Measurements from ENCODE around the gene FFAR3. TPM values are rescaled to one million over a fixed set of nuclear protein-coding genes. Genes with fewer than 3 reads are reported as not detected.

The FFAR3 gene, protein sequence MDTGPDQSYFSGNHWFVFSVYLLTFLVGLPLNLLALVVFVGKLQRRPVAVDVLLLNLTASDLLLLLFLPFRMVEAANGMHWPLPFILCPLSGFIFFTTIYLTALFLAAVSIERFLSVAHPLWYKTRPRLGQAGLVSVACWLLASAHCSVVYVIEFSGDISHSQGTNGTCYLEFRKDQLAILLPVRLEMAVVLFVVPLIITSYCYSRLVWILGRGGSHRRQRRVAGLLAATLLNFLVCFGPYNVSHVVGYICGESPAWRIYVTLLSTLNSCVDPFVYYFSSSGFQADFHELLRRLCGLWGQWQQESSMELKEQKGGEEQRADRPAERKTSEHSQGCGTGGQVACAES
- total RNA-seq (0.33 TPM), polyA plus RNA-seq (0.41 TPM)
- long read RNA-seq, donor 1: 0 reads
- long read RNA-seq, donor 2: 0 reads
- long read RNA-seq, donor 3: 0 reads
- long read RNA-seq, donor 4: 0 reads
- long read RNA-seq, donor 5, partial matches to known transcripts: 0 of 1 reads
- long read RNA-seq, donor 5, other reads (novel, unspliced or antisense): 0 of 1 reads
- long read RNA-seq, donor 6: 0 reads
- long read RNA-seq, donor 7, partial matches to known transcripts: 0 of 1 reads
- long read RNA-seq, donor 7, other reads (novel, unspliced or antisense): 0 of 1 reads
- long read RNA-seq, donor 8: 0 reads
- long read RNA-seq, donor 9: 0 reads
- long read RNA-seq, donor 10, partial matches to known transcripts: 0 of 2 reads
- long read RNA-seq, donor 10, other reads (novel, unspliced or antisense): 0 of 2 reads

DNA sequence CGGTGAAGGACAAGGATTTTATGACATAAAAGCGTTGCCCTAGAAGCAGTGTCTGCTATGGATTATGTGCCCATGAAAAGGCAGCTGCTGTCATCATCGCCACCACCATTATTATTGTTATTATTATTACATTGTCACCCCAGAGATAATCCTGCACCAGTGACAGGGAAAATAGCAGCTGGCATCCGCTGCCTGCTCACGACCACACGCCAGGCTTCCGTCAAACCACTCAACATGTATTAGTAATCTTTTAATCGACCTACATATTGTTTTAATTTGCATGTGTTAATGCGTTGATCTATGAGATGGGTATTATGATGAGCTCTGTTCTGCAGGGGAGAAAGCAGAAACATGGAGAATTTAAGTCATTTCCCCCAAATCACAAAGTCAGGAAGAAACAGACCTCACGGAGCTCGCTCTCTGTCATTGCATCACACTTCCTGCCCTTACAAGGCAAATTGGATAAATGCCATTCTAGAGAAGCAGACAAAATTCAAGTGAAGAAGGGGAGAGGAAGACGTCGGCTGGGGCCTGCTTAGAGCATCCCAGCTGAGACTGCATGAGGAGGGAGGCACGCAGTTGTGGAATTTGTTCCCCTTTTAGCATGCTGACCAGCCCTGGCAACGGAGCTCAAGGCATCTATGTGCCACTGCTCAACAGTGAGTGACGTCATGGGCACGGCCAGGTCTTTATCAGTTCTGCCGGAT, at the start of gene FFAR3:
Gene FFAR3, plus strand, starts transcription at position 594 of the 707 bp plus-strand sequence. CDS start 431 bp downstream, outside the sequence.
- Histone ChIP-seq H3K27me3 (ENCODE audit: control insufficient read depth in 2 of 2, insufficient read depth in 1 of 2, low read length in 1 of 2) (peaks cover 0 to 4% of the 10 kb centered on the region in 2 donors), H3K36me3 (ENCODE audit: control insufficient read depth in 2 of 2, insufficient read depth in 2 of 2, low read length in 1 of 2) (no peaks in the 10 kb centered on the region), H3K4me1 (ENCODE audit: control insufficient read depth in 2 of 2, insufficient read depth in 2 of 2, low read length in 2 of 2) (no peaks in the 10 kb centered on the region), H3K4me3 (ENCODE audit: low read length in 2 of 2) (no peak within 1 kb of the TSS), H3K9me3 (ENCODE audit: control insufficient read depth in 2 of 2, insufficient read depth in 1 of 2, low read length in 1 of 2) (no peaks in the 10 kb centered on the region), H3K27ac (ENCODE audit: low read depth in 1 of 2, low read length in 1 of 2) (no peak within 1 kb of the TSS)
- DNase-seq (ENCODE audit: low read depth in 6 of 9, low spot score in 9 of 9): peak in 1 of 9 donors; percentile 23
- 57% methylated on average over 18 of the region's 18 CpGs for WGBS

DNA sequence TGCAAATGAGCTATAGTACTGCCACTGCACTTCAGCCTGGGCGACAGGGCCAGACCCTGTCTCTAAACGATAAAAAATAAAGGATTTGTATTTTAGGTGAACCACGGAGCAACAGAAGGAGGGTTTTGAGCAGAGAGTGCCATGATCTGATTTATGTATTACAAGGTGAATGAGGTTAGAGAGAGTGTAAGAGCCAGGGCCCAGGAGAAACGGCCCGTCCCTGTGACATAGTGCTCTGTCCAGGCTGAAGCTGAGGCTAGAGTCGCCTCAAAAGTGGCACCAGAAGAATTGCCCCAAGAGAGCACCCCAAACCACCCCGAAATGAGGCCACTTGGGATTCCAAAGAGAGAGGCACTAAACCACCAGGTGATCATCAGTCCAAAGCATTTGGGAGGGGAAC, 49.4 kb upstream of the FFAR3 start:
- Histone ChIP-seq H3K36me3 (ENCODE audit: control insufficient read depth in 2 of 2, insufficient read depth in 2 of 2, low read length in 1 of 2) (no peaks in the 10 kb centered on the region), H3K27ac (ENCODE audit: low read depth in 1 of 2, low read length in 1 of 2) (no peak overlapping the region), H3K4me3 (ENCODE audit: low read length in 2 of 2) (no peak overlapping the region), H3K4me1 (ENCODE audit: control insufficient read depth in 2 of 2, insufficient read depth in 2 of 2, low read length in 2 of 2) (peaks cover 4 to 11% of the 10 kb centered on the region in 2 donors), H3K9me3 (ENCODE audit: control insufficient read depth in 2 of 2, insufficient read depth in 1 of 2, low read length in 1 of 2) (no peaks in the 10 kb centered on the region), H3K27me3 (ENCODE audit: control insufficient read depth in 2 of 2, insufficient read depth in 1 of 2, low read length in 1 of 2) (no peaks in the 10 kb centered on the region)
- no peak for DNase-seq (ENCODE audit: low read depth in 6 of 9, low spot score in 9 of 9)
- 94% methylated on average over 7 of the region's 7 CpGs for WGBS

DNA sequence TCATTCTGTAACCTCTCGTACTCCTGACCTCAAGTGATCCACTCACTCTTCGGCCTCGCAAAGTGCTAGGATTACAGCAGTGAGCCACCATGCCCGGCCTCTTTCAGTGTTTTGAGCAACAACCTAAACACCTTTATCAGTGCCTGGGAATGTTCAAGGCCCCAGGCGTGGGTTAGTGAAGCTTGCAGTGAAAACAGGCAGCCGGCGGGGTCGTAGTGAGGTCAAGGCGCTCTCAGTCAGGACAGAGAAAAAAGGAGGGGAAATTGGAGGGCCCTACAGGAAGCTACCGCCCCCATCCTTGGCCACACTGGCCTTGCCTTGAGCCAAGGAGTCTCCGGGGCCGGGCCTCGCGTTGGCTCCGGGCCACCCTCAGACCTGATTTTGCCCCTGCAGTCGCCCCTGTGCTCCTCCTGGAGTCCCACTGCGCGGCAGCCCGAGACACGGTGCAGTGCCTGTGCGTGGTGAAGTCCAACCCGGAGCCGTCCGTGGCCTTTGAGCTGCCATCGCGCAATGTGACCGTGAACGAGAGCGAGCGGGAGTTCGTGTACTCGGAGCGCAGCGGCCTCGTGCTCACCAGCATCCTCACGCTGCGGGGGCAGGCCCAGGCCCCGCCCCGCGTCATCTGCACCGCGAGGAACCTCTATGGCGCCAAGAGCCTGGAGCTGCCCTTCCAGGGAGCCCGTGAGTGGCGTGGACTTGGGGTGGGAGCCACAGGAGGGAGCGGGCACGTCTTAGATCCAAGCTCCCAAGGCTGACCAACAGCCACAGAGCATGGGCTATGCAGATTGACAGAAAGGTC, 48.6 kb upstream of the FFAR3 start:
- no peaks in the 10 kb centered on the region for H3K9me3 ChIP-seq (ENCODE audit: control insufficient read depth in 2 of 2, insufficient read depth in 1 of 2, low read length in 1 of 2)
- H3K27me3 ChIP-seq (ENCODE audit: control insufficient read depth in 2 of 2, insufficient read depth in 1 of 2, low read length in 1 of 2): no peaks in the 10 kb centered on the region
- H3K36me3 ChIP-seq (ENCODE audit: control insufficient read depth in 2 of 2, insufficient read depth in 2 of 2, low read length in 1 of 2): no peaks in the 10 kb centered on the region
- 93% methylated on average over 47 of the region's 47 CpGs for WGBS
- no peak overlapping the region for H3K27ac ChIP-seq (ENCODE audit: low read depth in 1 of 2, low read length in 1 of 2)
- peaks cover 4 to 11% of the 10 kb centered on the region in 2 donors for H3K4me1 ChIP-seq (ENCODE audit: control insufficient read depth in 2 of 2, insufficient read depth in 2 of 2, low read length in 2 of 2)
- DNase-seq (ENCODE audit: low read depth in 6 of 9, low spot score in 9 of 9): no peak
- H3K4me3 ChIP-seq (ENCODE audit: low read length in 2 of 2): no peak overlapping the region

DNA sequence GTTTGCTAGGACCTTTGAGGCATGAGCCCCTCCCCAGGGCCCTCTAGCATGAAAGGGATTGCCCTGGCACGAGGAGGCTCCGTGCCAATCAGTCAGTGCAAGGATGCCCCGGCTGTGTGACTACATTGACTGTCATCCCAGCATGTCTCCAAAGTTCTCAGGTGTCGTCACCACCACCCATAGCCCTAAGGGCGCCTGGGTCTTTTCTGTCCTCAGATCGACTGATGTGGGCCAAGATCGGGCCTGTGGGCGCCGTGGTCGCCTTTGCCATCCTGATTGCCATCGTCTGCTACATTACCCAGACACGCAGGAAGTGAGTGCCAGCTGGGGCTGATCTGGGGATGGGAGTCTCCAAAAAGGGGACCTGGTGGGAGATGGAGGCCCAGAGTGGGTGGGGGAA, 47.9 kb upstream of the FFAR3 start:
- Histone ChIP-seq H3K27ac (ENCODE audit: low read depth in 1 of 2, low read length in 1 of 2) (no peak overlapping the region), H3K27me3 (ENCODE audit: control insufficient read depth in 2 of 2, insufficient read depth in 1 of 2, low read length in 1 of 2) (no peaks in the 10 kb centered on the region), H3K36me3 (ENCODE audit: control insufficient read depth in 2 of 2, insufficient read depth in 2 of 2, low read length in 1 of 2) (no peaks in the 10 kb centered on the region), H3K9me3 (ENCODE audit: control insufficient read depth in 2 of 2, insufficient read depth in 1 of 2, low read length in 1 of 2) (no peaks in the 10 kb centered on the region), H3K4me1 (ENCODE audit: control insufficient read depth in 2 of 2, insufficient read depth in 2 of 2, low read length in 2 of 2) (peaks cover 4 to 11% of the 10 kb centered on the region in 2 donors), H3K4me3 (ENCODE audit: low read length in 2 of 2) (no peak overlapping the region)
- 21% methylated on average over 12 of the region's 12 CpGs for WGBS
- DNase-seq (ENCODE audit: low read depth in 6 of 9, low spot score in 9 of 9): no peak

DNA sequence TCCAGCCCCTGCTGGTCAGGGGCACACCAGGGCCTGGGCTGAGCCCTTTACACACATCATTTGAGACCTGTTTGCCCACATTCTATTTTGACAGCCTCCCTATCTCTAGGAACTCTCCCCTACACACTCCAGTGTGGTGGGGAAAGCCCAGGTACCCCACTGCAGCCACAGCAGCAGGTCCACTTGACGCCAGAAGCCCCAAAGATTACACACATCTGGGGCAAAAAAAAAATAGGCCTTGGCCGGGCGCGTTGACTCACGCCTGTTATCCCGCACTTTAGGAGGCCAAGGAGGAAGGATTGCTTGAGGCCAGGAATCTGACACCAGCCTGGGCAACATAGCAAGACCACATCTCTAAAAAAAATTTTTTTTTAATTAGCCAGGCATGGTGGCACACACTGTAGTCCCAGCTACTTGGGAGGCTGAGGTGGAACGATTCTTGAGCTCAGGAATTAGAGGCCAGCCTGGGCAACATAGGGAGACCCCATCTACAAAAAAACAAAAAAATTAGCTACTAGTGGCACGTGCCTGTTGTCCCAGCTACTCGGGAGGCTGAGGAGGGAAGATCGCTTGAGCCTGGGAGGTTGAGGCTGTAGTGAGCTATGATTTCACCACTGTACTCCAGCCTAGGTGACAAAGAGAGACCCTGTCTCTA, 47.3 kb upstream of the FFAR3 start:
- Histone ChIP-seq H3K27ac (ENCODE audit: low read depth in 1 of 2, low read length in 1 of 2) (no peak overlapping the region), H3K36me3 (ENCODE audit: control insufficient read depth in 2 of 2, insufficient read depth in 2 of 2, low read length in 1 of 2) (no peaks in the 10 kb centered on the region), H3K4me1 (ENCODE audit: control insufficient read depth in 2 of 2, insufficient read depth in 2 of 2, low read length in 2 of 2) (peaks cover 4 to 11% of the 10 kb centered on the region in 2 donors), H3K4me3 (ENCODE audit: low read length in 2 of 2) (no peak overlapping the region), H3K9me3 (ENCODE audit: control insufficient read depth in 2 of 2, insufficient read depth in 1 of 2, low read length in 1 of 2) (no peaks in the 10 kb centered on the region), H3K27me3 (ENCODE audit: control insufficient read depth in 2 of 2, insufficient read depth in 1 of 2, low read length in 1 of 2) (no peaks in the 10 kb centered on the region)
- no peak for DNase-seq (ENCODE audit: low read depth in 6 of 9, low spot score in 9 of 9)
- WGBS: 96% methylated on average over 10 of the region's 10 CpGs

DNA sequence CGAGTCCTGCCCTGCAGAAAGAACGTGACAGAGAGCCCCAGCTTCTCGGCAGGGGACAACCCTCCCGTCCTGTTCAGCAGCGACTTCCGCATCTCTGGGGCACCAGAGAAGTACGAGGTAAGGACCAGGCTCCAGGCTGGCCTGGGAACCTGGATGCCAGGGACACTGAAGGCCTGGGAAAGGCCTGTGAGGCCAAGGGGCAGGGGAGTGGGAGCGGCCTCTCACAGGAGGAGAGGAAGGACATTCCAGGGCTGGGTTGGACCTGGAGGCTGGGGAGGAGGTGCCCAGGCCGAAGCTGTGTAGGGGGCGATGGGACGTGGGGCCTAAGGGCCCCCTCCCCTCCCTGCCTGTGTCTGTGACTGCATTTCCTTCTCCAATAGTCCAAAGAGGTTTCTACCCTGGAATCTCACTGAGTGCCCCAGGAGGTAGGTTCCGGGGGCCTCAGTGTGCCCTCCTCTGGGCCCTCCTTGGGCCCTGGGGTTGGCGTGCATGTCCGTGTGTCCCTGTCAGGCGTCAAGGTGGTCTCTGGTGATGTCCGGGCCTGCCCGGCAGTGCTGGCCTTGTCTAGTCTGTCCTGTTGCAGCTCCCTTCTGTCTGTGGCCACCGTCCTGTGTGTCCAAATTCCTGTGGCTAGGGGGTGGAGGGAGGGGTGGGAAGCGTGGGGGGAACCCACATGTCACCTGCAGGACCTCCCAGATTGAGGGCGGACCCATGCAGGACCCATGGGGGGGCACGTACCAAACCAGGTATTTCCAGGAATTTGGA, 46.2 kb upstream of the FFAR3 start:
- Histone ChIP-seq H3K27ac (ENCODE audit: low read depth in 1 of 2, low read length in 1 of 2) (no peak overlapping the region), H3K36me3 (ENCODE audit: control insufficient read depth in 2 of 2, insufficient read depth in 2 of 2, low read length in 1 of 2) (no peaks in the 10 kb centered on the region), H3K4me1 (ENCODE audit: control insufficient read depth in 2 of 2, insufficient read depth in 2 of 2, low read length in 2 of 2) (peaks cover 4 to 11% of the 10 kb centered on the region in 2 donors), H3K27me3 (ENCODE audit: control insufficient read depth in 2 of 2, insufficient read depth in 1 of 2, low read length in 1 of 2) (no peaks in the 10 kb centered on the region), H3K9me3 (ENCODE audit: control insufficient read depth in 2 of 2, insufficient read depth in 1 of 2, low read length in 1 of 2) (no peaks in the 10 kb centered on the region), H3K4me3 (ENCODE audit: low read length in 2 of 2) (no peak overlapping the region)
- DNase-seq (ENCODE audit: low read depth in 6 of 9, low spot score in 9 of 9): no peak
- 88% methylated on average over 21 of the region's 21 CpGs for WGBS

DNA sequence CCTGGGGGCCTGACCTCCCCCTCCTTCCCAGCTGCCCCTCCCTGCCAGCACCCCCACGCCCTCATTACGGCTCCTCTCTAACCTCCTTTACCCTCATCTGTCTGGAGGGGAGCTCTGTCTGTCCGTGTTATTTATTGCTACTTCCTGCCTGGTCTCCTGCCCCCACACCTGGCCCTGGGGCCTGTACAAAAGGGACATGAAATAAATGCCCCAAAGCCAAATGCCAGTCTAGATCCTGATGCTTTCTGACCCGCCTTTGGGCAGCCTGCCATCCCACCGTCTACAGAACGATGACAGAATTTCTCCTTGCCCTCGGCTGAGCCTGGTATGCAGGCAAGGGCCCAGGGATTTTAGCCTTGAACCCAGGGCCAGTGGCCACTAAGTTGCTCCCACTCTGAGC, 44.7 kb upstream of the FFAR3 start:
- Histone ChIP-seq H3K27ac (ENCODE audit: low read depth in 1 of 2, low read length in 1 of 2) (no peak overlapping the region), H3K36me3 (ENCODE audit: control insufficient read depth in 2 of 2, insufficient read depth in 2 of 2, low read length in 1 of 2) (no peaks in the 10 kb centered on the region), H3K4me1 (ENCODE audit: control insufficient read depth in 2 of 2, insufficient read depth in 2 of 2, low read length in 2 of 2) (peaks cover 4 to 11% of the 10 kb centered on the region in 2 donors), H3K27me3 (ENCODE audit: control insufficient read depth in 2 of 2, insufficient read depth in 1 of 2, low read length in 1 of 2) (no peaks in the 10 kb centered on the region), H3K4me3 (ENCODE audit: low read length in 2 of 2) (no peak overlapping the region), H3K9me3 (ENCODE audit: control insufficient read depth in 2 of 2, insufficient read depth in 1 of 2, low read length in 1 of 2) (no peaks in the 10 kb centered on the region)
- WGBS: 40% methylated on average over 7 of the region's 7 CpGs
- no peak for DNase-seq (ENCODE audit: low read depth in 6 of 9, low spot score in 9 of 9)

DNA sequence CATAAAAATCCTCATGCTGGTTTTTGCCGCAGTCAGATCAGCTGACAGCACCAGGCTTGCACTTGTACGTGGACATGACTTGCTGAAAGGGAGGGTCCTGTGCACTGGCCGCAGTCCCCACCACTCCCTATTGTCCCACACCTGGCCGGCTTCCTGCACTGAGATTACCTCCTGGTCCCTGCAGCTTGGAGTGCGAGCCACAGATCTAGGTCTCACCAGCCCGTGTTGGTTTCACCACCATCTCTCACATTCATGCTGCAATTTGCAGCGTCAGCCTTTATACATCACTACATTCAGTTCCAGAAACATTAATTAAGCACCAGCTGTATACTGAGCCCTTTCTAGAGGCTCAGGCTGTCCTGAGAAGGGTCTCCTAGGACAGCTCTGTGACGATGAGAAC, 44.2 kb upstream of the FFAR3 start:
- H3K27me3 ChIP-seq (ENCODE audit: control insufficient read depth in 2 of 2, insufficient read depth in 1 of 2, low read length in 1 of 2): no peaks in the 10 kb centered on the region
- no peak overlapping the region for H3K4me3 ChIP-seq (ENCODE audit: low read length in 2 of 2)
- H3K36me3 ChIP-seq (ENCODE audit: control insufficient read depth in 2 of 2, insufficient read depth in 2 of 2, low read length in 1 of 2): no peaks in the 10 kb centered on the region
- WGBS: 90% methylated on average over 8 of the region's 8 CpGs
- H3K27ac ChIP-seq (ENCODE audit: low read depth in 1 of 2, low read length in 1 of 2): no peak overlapping the region
- H3K9me3 ChIP-seq (ENCODE audit: control insufficient read depth in 2 of 2, insufficient read depth in 1 of 2, low read length in 1 of 2): no peaks in the 10 kb centered on the region
- DNase-seq (ENCODE audit: low read depth in 6 of 9, low spot score in 9 of 9): no peak
- peaks cover 4 to 11% of the 10 kb centered on the region in 2 donors for H3K4me1 ChIP-seq (ENCODE audit: control insufficient read depth in 2 of 2, insufficient read depth in 2 of 2, low read length in 2 of 2)
